MG63 (cell line): Measurements from ENCODE around the gene ASPDH. TPM values are rescaled to one million over a fixed set of nuclear protein-coding genes. Genes with fewer than 3 reads are reported as not detected.
A peak's percentile ranks its signal among the peaks of the same experiment; 100 is the strongest.

Source experiments
- DNase-seq: peaks from one replicate; pipeline ENCODE4 v3.0.0-alpha.2; 2020
- H3K27me3 ChIP-seq: fragments of 250-450 bp; sonication (Bioruptor Pico); 2 replicates; pipeline ENCODE4 v1.5.1; 2020; ENCODE audit warnings: mild to moderate bottlenecking, moderate library complexity
- H3K36me3 ChIP-seq: fragments of 250-450 bp; sonication (Bioruptor Pico); 2 replicates; pipeline ENCODE4 v1.5.1; 2020; ENCODE audit warnings: mild to moderate bottlenecking, moderate library complexity
- H3K4me3 ChIP-seq: fragments of 250-450 bp; sonication (Bioruptor Pico); 2 replicates; pipeline ENCODE4 v1.5.1; 2020; ENCODE audit warnings: mild to moderate bottlenecking, moderate library complexity
- H3K9me3 ChIP-seq: fragments of 250-450 bp; sonication (Bioruptor Pico); 2 replicates; pipeline ENCODE4 v1.5.1; 2020; ENCODE audit warnings: mild to moderate bottlenecking, moderate library complexity
- total RNA-seq: library from RNA; depleted of rRNA; stranded (reverse); fragments of >200 nt; shearing (Covaris generic); gene quantifications from 2 replicates; pipeline ENCODE4 v1.2.3, GENCODE V29; 2014; ENCODE audit warnings: low replicate concordance

ASPDH gene
- total RNA-seq, 1 experiment from 2014 or later, result not detected

GRCh38 chr19:50520822-50521465 is 7.2 kb upstream of the ASPDH start:
- no peaks in the 10 kb centered on the region for H3K36me3 ChIP-seq
- H3K4me3 ChIP-seq, result no peak overlapping the region
- H3K9me3 ChIP-seq, result no peaks in the 10 kb centered on the region
- DNase-seq, result no peak
- H3K27me3 ChIP-seq, result no peaks in the 10 kb centered on the region

GRCh38 chr19:50519006-50519575 is 5.4 kb upstream of the ASPDH start:
- Histone ChIP-seq H3K27me3 (no peaks in the 10 kb centered on the region), H3K9me3 (no peaks in the 10 kb centered on the region), H3K4me3 (no peak overlapping the region), H3K36me3 (no peaks in the 10 kb centered on the region)
- no peak for DNase-seq

- Histone ChIP-seq H3K4me3 (no peak overlapping the region), H3K27me3 (no peaks in the 10 kb centered on the region), H3K36me3 (no peaks in the 10 kb centered on the region), H3K9me3 (no peaks in the 10 kb centered on the region)
- DNase-seq, result no peak
Measured at GRCh38 chr19:50518091-50519005, 4.6 kb upstream of the ASPDH start.

- Histone ChIP-seq H3K27me3 (no peaks in the 10 kb centered on the region), H3K36me3 (no peaks in the 10 kb centered on the region), H3K4me3 (no peak overlapping the region), H3K9me3 (no peaks in the 10 kb centered on the region)
- DNase-seq, result no peak
Measured at GRCh38 chr19:50517704-50518075, 4.0 kb upstream of the ASPDH start.

GRCh38 chr19:50516964-50517703 is 3.4 kb upstream of the ASPDH start:
- no peaks in the 10 kb centered on the region for H3K27me3 ChIP-seq
- H3K9me3 ChIP-seq, result no peaks in the 10 kb centered on the region
- no peak for DNase-seq
- no peak overlapping the region for H3K4me3 ChIP-seq
- no peaks in the 10 kb centered on the region for H3K36me3 ChIP-seq

GRCh38 chr19:50516456-50516855 is 2.7 kb upstream of the ASPDH start:
- Histone ChIP-seq H3K36me3 (no peaks in the 10 kb centered on the region), H3K27me3 (no peaks in the 10 kb centered on the region), H3K4me3 (no peak overlapping the region), H3K9me3 (no peaks in the 10 kb centered on the region)
- no peak for DNase-seq

- Histone ChIP-seq H3K9me3 (no peaks in the 10 kb centered on the region), H3K27me3 (no peaks in the 10 kb centered on the region), H3K36me3 (no peaks in the 10 kb centered on the region), H3K4me3 (no peak overlapping the region)
- DNase-seq, result no peak
Measured at GRCh38 chr19:50515168-50515561, 1.5 kb upstream of the ASPDH start.

- no peaks in the 10 kb centered on the region for H3K9me3 ChIP-seq
- no peaks in the 10 kb centered on the region for H3K36me3 ChIP-seq
- no peak for DNase-seq
- H3K27me3 ChIP-seq, result no peaks in the 10 kb centered on the region
- H3K4me3 ChIP-seq, result no peak overlapping the region
Measured at GRCh38 chr19:50514346-50515167, 844 bp upstream of the ASPDH start.

- no peaks in the 10 kb centered on the region for H3K27me3 ChIP-seq
- no peak for DNase-seq
- no peaks in the 10 kb centered on the region for H3K36me3 ChIP-seq
- H3K9me3 ChIP-seq, result no peaks in the 10 kb centered on the region
- no peak overlapping the region for H3K4me3 ChIP-seq
Measured at GRCh38 chr19:50512999-50513745, 541 bp downstream of the ASPDH start.

- H3K9me3 ChIP-seq, result no peaks in the 10 kb centered on the region
- no peaks in the 10 kb centered on the region for H3K27me3 ChIP-seq
- no peaks in the 10 kb centered on the region for H3K36me3 ChIP-seq
- DNase-seq, result no peak
- H3K4me3 ChIP-seq, result peak overlapping the region; percentile 76
Measured at GRCh38 chr19:50512112-50512998, 1.4 kb downstream of the ASPDH start.

GRCh38 chr19:50511069-50511822 is 2.5 kb downstream of the ASPDH start, which contains the start of gene JOSD2:
Gene JOSD2, minus strand, starts transcription at chr19:50511191. Its CDS starts 760 bp downstream, at chr19:50510431.
- H3K9me3 ChIP-seq, result no peaks in the 10 kb centered on the region
- H3K36me3 ChIP-seq, result no peaks in the 10 kb centered on the region
- H3K27me3 ChIP-seq, result no peaks in the 10 kb centered on the region
- peak within 1 kb of the TSS; percentile 76 for H3K4me3 ChIP-seq
- peak; percentile 99 for DNase-seq

- H3K27me3 ChIP-seq, result no peaks in the 10 kb centered on the region
- no peaks in the 10 kb centered on the region for H3K9me3 ChIP-seq
- no peak for DNase-seq
- peak overlapping the region; percentile 76 for H3K4me3 ChIP-seq
- H3K36me3 ChIP-seq, result no peaks in the 10 kb centered on the region
Measured at GRCh38 chr19:50510700-50511068, 3.0 kb downstream of the ASPDH start.

- no peaks in the 10 kb centered on the region for H3K9me3 ChIP-seq
- peak overlapping the region; percentile 76 for H3K4me3 ChIP-seq
- no peak for DNase-seq
- H3K27me3 ChIP-seq, result no peaks in the 10 kb centered on the region
- no peaks in the 10 kb centered on the region for H3K36me3 ChIP-seq
Measured at GRCh38 chr19:50510121-50510670, 3.5 kb downstream of the ASPDH start.

GRCh38 chr19:50509366-50509765 is 4.3 kb downstream of the ASPDH start:
- no peak overlapping the region for H3K4me3 ChIP-seq
- no peaks in the 10 kb centered on the region for H3K36me3 ChIP-seq
- H3K9me3 ChIP-seq, result no peaks in the 10 kb centered on the region
- no peaks in the 10 kb centered on the region for H3K27me3 ChIP-seq
- DNase-seq, result no peak
